ENCODE results near the gene TNFRSF1B.
"Not testable (repeated sequence)": the region's sequence is repeated elsewhere in the genome, so short reads cannot be mapped to it uniquely, and the experiment has no call there.

TNFRSF1B gene

GRCh38 chr1:12209495-12209832 is 42.7 kb downstream of the TNFRSF1B start:
- no peak for DNase-seq

- DNase-seq = no peak
Observed at GRCh38 chr1:12215118-12215961, 48.5 kb downstream of the TNFRSF1B start.

GRCh38 chr1:12219800-12220199 is 53.0 kb downstream of the TNFRSF1B start:
- DNase-seq = no peak

- no peak for DNase-seq
Observed at GRCh38 chr1:12220890-12221289, 54.1 kb downstream of the TNFRSF1B start.

- DNase-seq = not testable (repeated sequence)
Observed at GRCh38 chr1:12222700-12223099, 55.9 kb downstream of the TNFRSF1B start.

- DNase-seq = not testable (repeated sequence)
Observed at GRCh38 chr1:12224092-12224491, 57.3 kb downstream of the TNFRSF1B start.

GRCh38 chr1:12228979-12229378 is 62.2 kb downstream of the TNFRSF1B start:
- DNase-seq = no peak

- DNase-seq = no peak
Observed at GRCh38 chr1:12229386-12229834, 62.6 kb downstream of the TNFRSF1B start.

- peak in 55 of 58 donors; percentile 8 to 82 (median 53) for DNase-seq
Observed at GRCh38 chr1:12229835-12230548, 63.2 kb downstream of the TNFRSF1B start, which contains the start of gene VPS13D. VPS13D (plus strand) TSS chr1:12230030; CDS start chr1:12234267, 4,237 bp downstream.

GRCh38 chr1:12230549-12231275 is 63.9 kb downstream of the TNFRSF1B start:
- peak in 30 of 58 donors; percentile 1 to 51 (median 11) for DNase-seq

- DNase-seq = no peak
Observed at GRCh38 chr1:12231276-12231595, 64.4 kb downstream of the TNFRSF1B start.

GRCh38 chr1:12232221-12232620 is 65.4 kb downstream of the TNFRSF1B start:
- no peak for DNase-seq

GRCh38 chr1:12244078-12244477 is 77.3 kb downstream of the TNFRSF1B start:
- DNase-seq = no peak

GRCh38 chr1:12244585-12244984 is 77.8 kb downstream of the TNFRSF1B start:
- no peak for DNase-seq

- no peak for DNase-seq
Observed at GRCh38 chr1:12245116-12245515, 78.3 kb downstream of the TNFRSF1B start.

- no peak for DNase-seq
Observed at GRCh38 chr1:12245733-12246132, 78.9 kb downstream of the TNFRSF1B start.

GRCh38 chr1:12246584-12246983 is 79.8 kb downstream of the TNFRSF1B start:
- DNase-seq = no peak

- no peak for DNase-seq
Observed at GRCh38 chr1:12249181-12249580, 82.4 kb downstream of the TNFRSF1B start.

GRCh38 chr1:12249748-12250147 is 83.0 kb downstream of the TNFRSF1B start:
- no peak for DNase-seq

- DNase-seq = no peak
Observed at GRCh38 chr1:12251442-12251841, 84.7 kb downstream of the TNFRSF1B start.

GRCh38 chr1:12255913-12256312 is 89.1 kb downstream of the TNFRSF1B start:
- no peak for DNase-seq

GRCh38 chr1:12258272-12258671 is 91.5 kb downstream of the TNFRSF1B start:
- DNase-seq = no peak
